GM10248 (cell line): ENCODE results near the gene RPP30.
"Not testable (repeated sequence)": the region's sequence is repeated elsewhere in the genome, so short reads cannot be mapped to it uniquely, and the experiment has no call there.

Source experiments
- CTCF ChIA-PET: fragments of 300-600 bp; sonication (Branson Sonifier 250); formaldehyde crosslinking; extraction: SDS; loops from one replicate; lab custom pipeline; 2021; ENCODE audit warnings: antibody characterized with exemption; lab: Yijun Ruan, JAX
- POLR2A ChIA-PET: fragments of 350-650 bp; sonication (Branson Sonifier 250); formaldehyde crosslinking; extraction: SDS; loops from one replicate; lab custom pipeline; 2020; ENCODE audit warnings: antibody characterized with exemption; lab: Yijun Ruan, JAX
- DNase-seq: peaks from one replicate; pipeline ENCODE4 v3.0.0; 2012; ENCODE audit errors: extremely low spot score
- TF ChIP-seq, protein P1 (sequence below): IDR thresholded peaks from 2 replicates; pipeline ENCODE4 v1.5.1; 2012; ENCODE audit warnings: mild to moderate bottlenecking, low read depth; ENCODE audit errors: extremely low read depth, missing control alignments, control extremely low read depth

RPP30 gene

DNA sequence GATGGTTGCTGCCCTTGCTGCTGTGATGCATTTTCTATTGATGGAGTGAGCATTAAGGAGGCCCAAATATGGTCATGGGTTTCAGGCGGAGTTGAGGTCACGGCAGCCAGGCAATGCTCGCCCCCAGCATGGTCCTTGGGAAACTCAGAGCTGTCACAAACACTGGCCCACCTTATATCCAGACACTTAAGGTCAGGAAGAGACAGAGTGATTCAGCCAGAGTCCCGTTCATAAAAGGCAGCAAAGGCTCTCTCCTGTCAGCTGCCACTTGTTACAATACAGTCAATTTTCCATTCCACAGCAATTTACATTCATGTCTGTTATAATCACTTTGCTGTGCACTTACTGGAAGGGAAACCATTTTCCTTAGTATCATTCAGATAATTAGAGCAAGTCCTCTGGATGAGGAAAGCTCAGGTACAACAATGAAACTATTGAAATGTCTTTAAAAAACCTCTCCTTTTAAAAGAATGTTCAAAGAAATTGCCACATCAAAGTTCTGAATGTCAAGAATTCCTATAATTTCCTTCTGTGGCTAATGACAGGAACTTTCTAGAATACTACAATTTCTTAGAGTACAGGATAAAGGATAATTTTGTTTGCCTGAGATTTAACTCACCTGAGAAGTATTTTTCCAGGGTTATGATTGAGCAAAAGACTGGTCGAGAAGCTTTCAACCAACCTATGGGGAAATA is 64.0 kb downstream of the RPP30 start:
- DNase-seq = no peak
- CTCF ChIA-PET = interaction anchor here (0.9 to 2.4 kb wide), 2 partner anchors 11 to 24 kb away, joined by 3 to 9 read pairs; no protein-coding TSS in a partner anchor

GRCh38 chr10:90936276-90936659 is 64.5 kb downstream of the RPP30 start:
- TF ChIP-seq, protein P1, sequence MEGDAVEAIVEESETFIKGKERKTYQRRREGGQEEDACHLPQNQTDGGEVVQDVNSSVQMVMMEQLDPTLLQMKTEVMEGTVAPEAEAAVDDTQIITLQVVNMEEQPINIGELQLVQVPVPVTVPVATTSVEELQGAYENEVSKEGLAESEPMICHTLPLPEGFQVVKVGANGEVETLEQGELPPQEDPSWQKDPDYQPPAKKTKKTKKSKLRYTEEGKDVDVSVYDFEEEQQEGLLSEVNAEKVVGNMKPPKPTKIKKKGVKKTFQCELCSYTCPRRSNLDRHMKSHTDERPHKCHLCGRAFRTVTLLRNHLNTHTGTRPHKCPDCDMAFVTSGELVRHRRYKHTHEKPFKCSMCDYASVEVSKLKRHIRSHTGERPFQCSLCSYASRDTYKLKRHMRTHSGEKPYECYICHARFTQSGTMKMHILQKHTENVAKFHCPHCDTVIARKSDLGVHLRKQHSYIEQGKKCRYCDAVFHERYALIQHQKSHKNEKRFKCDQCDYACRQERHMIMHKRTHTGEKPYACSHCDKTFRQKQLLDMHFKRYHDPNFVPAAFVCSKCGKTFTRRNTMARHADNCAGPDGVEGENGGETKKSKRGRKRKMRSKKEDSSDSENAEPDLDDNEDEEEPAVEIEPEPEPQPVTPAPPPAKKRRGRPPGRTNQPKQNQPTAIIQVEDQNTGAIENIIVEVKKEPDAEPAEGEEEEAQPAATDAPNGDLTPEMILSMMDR = no peak
- POLR2A ChIA-PET = no interaction called here
- CTCF ChIA-PET = interaction anchor here (0.9 to 2.4 kb wide), 2 partner anchors 11 to 25 kb away, joined by 3 to 9 read pairs; no protein-coding TSS in a partner anchor

More for the DNA sequence above, 64.0 kb downstream of the RPP30 start:
- TF ChIP-seq, protein P1 = no peak
- POLR2A ChIA-PET = no interaction called here

GRCh38 chr10:90937645-90938258 is 66.0 kb downstream of the RPP30 start:
- POLR2A ChIA-PET = no interaction called here
- CTCF ChIA-PET = interaction anchor here (1.2 to 2.4 kb wide), 3 partner anchors 10 to 26 kb away, joined by 3 to 9 read pairs (median 7); no protein-coding TSS in a partner anchor
- no peak for DNase-seq
- TF ChIP-seq, protein P1 = no peak

More at GRCh38 chr10:90936276-90936659, 64.5 kb downstream of the RPP30 start:
- DNase-seq = no peak

DNA sequence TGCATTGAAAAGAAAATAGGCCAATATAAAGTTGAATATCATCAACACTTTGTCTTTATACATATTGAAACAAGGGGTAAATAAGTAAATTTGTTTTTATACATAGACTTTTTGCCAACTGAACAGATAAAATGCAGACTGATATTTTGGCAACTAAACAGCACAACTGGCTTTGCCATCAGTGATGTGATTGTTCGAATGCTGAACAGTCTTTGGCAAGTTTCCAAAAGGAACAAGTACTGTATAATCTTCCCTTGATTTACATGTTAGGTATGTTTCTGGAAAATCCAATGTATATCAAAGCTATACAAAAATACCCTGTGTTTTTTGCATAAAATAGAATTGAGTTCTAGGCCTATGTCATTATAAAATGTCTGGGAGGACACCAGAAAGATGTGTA is 67.3 kb downstream of the RPP30 start:
- CTCF ChIA-PET = interaction anchor here (2.0 kb wide), 1 partner anchor 19 kb away, joined by 4 read pairs; no protein-coding TSS in a partner anchor
- no peak for DNase-seq
- TF ChIP-seq, protein P1 = no peak
- POLR2A ChIA-PET = no interaction called here

DNA sequence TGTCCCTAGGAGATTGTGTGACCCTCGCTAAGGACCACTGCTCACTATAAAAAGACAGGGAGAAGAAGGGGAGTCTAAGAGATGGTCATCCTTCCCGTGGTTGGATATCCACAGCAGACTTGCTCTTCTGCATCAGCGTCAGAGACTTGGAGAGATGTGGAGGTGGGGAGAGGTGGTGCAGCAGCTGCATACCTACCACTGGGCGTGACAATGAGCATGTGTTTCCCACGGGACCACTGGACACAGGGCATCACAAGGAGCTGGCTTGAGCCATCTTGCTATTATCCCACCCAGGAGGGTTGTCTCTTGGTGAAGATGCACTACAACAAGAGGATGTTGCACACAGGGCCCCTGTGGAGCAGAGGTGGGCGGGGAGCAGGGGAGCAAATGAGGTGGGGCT is 67.9 kb downstream of the RPP30 start:
- CTCF ChIA-PET = interaction anchor here (2.0 kb wide), 1 partner anchor 19 kb away, joined by 4 read pairs; no protein-coding TSS in a partner anchor
- POLR2A ChIA-PET = no interaction called here
- DNase-seq = no peak
- TF ChIP-seq, protein P1 = no peak

- POLR2A ChIA-PET, DNase-seq: not testable (repeated sequence)
- CTCF ChIA-PET = interaction anchor here (1.2 to 3.1 kb wide), 3 partner anchors 19 to 37 kb away, joined by 3 to 9 read pairs (median 3); no protein-coding TSS in a partner anchor
These were observed 71.2 kb downstream of the RPP30 start for GRCh38 chr10:90942980-90943379.
